GM21360 (cell line): ENCODE data around the gene IL1RAPL1.

Experiments
- ATAC-seq: cut with Tn5 transposase; IDR thresholded peaks from one replicate; pipeline ENCODE4 v1.9.1; 2021; ENCODE audit warnings: mild to moderate bottlenecking, moderate library complexity; ENCODE audit not compliant: unreplicated experiment

The IL1RAPL1 gene

DNA sequence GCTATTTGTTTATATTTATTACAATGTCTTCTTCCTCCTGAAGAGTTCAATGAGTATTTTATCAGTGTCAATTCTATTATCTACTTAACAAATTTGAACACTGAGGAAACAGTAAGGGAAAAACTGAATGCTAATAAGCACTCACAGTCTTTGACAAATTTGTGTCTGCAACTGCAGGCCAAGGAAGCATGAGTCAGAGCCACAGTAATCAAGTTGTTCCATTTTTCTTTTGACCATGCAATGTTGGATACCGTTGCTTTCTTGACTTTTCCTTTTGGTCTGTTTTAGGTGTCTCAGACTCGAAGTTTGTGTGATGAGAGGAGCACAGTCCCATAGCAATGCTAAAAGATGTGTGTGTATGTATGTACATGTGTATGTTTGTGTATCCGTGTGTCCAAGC, 359.6 kb downstream of the IL1RAPL1 start:
- ATAC-seq = no peak

DNA sequence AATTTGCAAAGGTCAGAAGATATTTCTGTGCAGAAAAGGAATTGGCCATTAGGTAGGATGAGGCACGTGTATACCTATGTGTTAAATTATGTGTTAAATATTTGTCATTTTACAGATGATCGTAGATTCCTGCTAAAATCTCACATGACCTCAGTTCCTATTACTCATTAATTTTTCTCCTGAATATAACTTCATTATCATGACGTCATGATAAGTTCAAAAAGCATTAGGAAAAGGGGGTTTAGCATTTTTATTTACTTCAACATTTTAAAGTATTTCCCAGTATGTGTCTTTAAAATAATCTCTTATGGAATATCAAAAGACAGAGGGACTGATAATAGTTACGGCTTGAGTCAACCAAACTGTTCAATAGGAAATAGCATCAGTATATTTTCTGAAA, 372.8 kb downstream of the IL1RAPL1 start:
- ATAC-seq = no peak

DNA sequence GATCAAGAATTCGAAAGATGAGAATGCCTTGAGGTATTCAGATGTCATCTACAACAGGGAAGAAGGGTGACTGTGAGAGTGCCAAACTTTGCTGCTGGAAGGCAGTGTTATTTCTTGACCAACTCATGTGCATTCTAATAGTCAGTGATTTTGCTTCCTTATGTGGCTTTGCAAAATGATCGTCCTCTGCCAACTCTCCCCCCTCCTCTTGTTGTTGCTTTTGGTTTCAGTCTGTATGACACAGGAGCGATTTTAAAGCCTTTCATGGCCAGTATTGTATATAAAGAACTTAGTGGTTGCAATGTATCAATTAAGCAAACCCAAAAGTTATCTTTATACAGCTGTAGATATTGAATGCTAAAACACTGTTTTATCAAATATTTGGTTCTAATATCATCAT, 379.1 kb downstream of the IL1RAPL1 start:
- no peak for ATAC-seq

DNA sequence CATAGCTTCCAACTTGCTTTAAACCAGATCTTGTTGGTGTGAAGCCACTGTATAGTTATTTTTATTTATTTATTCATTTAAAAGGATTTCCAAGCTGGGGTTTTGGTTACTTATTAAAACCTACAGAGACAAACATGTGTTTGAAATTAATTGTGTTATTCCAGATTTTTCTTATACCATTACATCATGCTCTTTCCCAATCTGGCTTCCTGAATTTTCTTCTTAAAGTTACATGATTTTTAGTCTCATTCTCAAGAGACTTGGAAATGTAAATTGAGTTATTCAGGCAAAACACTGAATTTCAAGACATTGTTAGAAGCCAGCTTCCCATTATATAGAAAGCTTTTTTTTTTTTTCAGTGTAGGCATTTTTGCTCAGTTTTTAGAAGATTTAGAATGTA, 381.9 kb downstream of the IL1RAPL1 start:
- no peak for ATAC-seq

DNA sequence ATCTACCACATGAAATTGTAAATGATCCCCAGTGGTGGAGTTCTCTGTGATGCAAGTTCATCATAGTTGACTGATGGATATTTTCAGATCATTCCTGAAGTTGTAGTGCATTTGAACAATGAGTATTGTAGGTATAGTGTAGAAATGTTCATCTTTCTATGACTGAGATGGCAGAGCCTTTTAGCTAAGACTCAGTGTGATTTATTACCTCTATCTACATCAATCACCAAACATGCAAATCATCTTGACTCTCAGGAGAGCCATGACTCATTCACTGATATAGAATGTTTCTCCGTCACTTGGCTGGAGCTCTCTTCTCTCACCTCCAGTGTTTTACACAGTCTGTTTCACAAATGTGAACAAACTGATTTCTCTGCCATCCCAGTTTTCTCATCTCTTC, 392.6 kb downstream of the IL1RAPL1 start:
- ATAC-seq = no peak

DNA sequence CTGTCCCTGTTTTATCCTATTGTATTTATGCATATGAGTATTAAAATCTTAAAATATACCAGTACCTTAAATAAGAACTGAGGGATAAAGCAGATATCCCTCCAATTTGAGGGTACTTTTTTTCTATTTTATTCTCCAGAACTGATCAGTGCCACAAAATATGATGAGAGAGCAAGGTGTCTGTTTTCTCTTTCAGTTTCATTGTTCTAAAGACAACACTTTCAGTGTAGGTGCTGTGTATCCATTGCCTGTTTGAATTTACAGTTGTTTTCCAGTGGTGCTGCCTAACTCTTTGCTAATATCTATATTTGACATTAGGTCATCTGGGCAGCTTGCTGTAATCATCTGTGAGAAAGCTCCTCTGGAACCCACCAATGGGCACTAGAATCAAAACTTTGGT, 394.7 kb downstream of the IL1RAPL1 start:
- no peak for ATAC-seq

DNA sequence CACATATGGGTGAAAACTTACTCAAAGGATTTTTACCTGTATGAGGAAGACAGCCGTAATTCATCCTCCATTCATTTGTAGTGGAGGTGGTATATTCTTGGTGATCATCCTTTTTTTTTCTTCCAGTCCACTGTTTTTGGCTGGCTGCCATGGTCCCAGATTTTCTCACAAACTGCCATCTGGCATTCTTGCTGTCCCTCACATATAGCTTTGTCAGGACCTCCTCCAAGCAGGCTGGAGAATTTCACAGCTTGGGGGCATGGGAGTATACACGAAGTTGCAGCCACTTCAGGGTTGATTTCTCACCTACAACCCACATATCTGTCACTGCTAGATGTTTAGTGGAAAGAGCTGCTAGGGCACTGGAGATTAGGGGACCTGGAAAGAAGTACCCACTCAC, 401.0 kb downstream of the IL1RAPL1 start:
- ATAC-seq = no peak

DNA sequence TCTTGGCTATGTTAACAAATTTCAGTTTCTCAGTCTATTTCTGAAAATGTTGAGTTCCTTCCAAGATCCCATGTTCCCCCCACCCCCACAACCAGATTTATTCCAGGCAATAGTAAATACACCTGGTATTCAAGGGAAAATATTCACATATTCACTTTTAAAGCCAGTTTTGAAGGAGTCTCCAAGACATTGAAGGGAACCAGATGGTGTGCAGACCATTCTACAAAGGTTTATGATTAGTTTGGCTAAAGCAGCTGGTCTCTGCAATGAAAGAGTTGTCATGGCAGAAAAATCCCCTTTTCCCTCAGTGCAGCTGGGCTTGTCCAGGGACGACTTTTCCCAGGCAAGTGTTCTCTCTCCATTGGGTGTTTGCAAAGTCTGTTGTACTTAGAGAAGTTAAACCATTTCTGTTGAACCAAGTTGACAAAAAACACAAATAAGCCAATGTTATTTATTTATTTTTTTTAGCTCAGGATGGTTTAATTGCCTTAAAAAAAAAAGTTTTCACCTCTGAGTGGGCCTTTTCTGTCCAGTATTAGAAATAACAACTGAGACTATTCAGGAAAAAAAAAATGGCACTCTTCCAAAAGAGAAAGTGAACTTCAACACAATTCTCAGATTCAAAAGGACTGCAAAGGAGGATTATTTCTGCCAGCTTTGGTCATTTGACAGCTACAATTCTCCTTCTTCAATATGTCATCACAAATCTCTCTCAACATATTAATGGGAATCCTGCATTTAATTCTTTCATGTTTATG, 410.6 kb downstream of the IL1RAPL1 start:
- no peak for ATAC-seq

DNA sequence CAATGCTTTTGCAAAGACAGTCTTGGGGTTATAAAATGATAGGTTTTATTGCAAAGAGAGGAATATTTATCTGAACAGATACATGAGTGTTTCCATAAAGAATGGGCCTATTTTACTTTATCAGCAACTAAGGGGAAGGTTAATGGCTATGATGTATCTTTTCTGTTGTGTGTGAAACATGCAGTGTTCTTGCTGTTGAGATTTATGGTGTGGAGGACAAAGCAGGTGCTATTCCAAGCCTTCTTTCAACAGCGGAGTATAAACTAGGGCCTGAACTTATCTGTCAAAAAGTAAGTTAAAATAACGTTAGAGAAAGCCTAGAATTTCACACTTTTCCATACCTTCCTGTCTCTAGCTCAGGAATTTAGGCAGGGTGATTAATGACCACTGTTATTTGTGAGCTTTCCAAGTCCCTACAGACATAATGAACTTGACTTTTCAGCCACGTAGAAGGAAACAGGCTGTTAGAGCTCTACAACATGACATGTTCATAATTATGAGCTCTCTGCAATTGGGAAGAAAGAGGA, 411.4 kb downstream of the IL1RAPL1 start:
- ATAC-seq = no peak

DNA sequence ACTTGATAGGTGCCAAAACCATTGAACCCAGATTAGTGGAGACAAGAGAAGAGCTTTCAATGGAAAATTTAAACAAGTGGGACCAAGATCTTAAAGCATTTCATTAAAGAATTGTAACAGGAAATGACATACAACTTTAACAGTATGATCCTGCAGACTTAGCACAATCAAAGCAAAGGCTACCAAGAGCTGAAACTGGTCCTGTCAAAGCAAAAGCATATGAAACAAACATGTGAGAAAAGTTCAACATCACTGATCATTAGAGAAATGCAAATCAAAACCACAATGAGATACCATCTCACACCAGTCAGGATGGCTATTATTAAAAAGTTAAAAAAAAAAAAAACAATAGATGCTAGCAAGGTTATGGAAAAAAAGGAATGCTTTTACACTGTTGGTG, 425.6 kb downstream of the IL1RAPL1 start:
- no peak for ATAC-seq

DNA sequence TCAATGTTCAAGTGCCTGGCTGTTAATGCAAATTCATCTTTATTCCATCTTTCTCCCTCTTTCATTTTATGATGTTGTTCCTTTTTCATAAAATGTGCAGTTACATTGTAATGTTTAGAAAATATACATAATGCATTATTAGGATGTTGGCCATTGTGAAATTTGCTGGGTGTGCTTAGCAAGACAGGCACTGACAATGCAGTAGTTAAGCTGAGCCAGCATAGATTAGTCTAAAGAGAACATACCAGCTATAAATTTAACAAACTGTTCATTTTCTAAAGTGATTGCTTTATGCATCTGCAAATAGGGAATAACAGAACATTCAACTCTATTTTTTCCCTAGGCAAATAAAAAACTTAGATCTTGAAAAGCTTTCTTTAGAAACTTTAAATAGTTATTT, 436.0 kb downstream of the IL1RAPL1 start:
- no peak for ATAC-seq

DNA sequence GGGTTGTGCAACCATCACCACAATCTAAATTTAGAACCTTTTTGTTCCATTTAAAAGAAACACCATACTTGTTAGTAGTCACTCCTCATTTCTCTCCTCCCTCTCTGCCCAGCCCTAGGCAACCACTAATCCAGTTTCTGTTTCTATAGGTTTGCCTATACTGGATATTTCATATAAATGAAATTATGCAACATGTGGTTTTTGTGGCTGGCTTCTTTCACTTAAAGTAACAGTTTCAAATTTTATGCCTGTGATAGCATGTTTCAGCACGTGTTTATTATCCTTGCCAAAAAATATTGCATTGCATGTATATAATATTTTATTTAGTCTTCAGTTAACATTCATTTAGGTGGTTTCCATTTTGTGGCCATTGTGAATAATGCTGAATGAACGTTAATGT, 437.6 kb downstream of the IL1RAPL1 start:
- no peak for ATAC-seq

DNA sequence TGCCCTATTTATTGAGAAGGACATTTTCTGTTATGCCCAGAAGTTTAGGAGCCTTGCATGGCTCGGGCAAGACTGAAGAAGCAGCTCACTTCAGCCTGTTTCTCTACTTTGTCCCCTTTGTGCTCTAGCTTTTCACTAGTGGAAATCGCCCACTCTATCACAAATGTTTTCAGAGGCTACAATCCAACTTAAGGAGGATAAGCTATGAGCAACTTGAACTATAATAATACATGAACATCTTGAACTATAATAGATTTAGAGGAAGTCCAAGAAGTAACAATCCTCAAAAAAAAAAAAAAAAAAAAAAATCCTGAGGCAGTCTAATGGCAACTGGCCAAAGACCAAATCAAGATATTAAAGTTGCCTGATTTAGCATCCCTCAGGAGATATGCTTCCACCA, 452.3 kb downstream of the IL1RAPL1 start:
- ATAC-seq = no peak

DNA sequence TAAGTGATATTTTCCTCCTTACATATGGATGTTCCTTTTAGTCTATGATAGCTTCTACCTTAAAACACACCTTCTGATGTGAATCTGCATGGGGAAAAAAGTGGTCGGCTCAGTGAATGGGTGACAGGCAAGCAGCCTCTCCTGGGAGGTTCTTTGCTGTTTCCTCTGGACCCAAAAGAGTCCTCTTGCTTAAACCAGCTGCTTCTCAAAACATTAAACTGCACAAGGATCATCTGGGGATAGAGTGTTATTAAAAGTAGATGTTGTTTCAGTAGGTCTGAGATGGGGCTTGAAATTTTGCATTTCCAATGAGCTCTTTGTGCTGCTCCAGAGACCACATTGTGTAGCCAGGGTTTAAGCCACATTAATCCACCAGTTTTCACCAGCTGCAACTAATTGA, 452.9 kb downstream of the IL1RAPL1 start:
- ATAC-seq = no peak

DNA sequence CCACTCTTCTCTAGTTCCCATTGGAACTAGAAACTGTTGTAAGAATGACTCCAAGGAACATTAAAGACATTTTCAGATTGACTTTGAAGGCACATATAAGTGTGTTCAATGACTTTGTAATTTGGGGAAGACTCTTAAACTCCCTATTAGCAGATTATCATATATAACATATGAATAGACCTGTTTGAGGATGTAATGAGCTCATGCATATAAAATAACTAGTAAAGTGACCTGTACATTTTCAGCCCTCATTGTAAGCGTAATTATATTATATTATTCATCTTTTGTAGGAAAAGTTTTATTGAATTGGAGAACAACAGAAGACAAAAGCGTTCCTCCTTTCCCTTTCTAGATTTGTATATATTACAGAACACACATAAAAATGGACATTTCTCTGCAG, 455.1 kb downstream of the IL1RAPL1 start:
- no peak for ATAC-seq

DNA sequence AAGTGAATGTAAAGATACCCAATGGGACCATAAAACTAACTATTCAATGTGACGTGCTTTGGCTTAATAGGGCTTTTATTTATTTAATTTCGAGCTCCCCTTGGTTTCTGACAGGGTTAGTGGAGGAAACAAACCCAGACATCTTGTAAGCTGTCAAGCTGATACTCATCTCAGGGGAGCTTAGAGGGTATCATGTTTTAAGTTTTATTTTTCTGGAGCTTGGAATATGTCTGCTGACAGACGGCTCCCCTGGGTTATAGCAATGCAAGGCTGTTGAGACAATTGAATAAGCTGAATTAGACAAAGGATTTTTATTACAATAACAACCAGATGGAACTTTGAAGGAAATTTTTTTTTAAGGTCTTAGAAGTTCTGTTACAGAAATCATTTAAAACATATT, 456.5 kb downstream of the IL1RAPL1 start:
- no peak for ATAC-seq

DNA sequence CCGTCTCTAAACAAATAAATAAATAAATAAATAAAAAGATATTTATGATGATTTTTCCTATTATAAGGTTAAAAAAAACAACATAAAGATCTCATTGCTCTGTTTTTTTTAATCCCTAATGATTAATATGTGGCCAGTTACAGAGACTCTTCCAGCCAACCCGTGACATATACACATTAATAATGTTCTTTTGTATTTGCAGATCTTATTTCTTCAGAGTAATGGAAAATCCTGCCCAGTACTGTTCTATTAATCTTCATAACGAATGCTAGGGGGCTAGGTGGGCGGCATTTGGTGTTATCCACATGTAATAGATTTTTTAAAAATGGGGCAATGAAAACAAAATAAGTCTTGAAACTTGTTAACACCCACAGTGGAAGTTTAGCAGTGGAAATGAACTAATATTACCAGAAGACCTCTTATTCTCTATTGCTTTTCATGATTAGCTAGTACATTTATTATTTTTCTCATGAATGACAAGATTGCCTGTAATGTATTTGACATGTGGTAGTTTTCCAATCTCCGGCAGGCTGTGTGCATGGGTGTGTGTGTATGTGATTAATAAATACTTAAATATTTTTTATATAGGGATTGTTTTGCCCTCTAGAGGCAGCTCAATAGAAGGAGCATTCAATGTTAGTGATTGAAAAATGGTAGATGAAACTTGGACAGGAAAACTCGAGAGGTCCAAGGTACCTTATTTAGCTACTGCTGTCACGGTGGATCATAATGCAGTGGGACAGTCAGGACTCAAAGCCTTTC, 457.4 kb downstream of the IL1RAPL1 start:
- no peak for ATAC-seq

DNA sequence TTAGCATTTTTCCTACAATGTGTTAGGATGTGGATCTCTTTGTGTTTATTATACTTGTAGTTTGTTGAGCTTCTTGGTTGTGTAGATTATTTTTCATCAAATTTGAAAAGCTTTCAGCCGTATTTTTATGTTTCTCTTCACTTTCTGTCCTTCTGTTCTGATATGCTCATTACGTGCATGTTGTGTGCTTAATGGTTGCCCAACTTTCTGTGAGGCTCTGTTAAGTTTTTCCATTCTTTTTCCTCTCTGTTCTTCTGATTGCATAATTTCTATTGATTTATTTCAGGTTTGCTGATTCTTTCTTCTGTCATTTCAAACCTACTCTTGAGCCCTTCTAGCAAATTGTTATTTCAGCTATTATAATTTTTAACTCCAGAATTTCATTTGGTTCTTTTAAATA, 478.2 kb downstream of the IL1RAPL1 start:
- no peak for ATAC-seq

DNA sequence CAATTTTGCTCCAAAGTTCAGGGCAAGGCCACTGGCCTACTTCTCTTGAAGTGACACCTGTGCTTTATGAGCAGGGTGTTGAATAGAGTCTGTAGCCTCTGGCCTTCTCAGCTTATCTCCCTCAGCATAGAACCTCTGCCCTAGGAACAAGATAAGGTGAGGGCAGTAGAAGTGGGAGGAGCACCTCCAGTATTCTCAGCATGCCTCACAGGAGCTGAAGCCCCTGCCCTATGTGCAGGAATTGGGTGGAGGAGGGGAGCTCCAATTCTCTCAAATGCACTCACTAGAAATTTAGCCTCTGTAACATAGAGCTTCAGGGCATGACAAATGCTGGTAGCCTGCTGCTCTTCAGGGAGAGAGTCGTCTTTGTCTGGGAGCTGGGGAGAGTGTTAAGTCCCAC, 479.3 kb downstream of the IL1RAPL1 start:
- ATAC-seq = no peak

DNA sequence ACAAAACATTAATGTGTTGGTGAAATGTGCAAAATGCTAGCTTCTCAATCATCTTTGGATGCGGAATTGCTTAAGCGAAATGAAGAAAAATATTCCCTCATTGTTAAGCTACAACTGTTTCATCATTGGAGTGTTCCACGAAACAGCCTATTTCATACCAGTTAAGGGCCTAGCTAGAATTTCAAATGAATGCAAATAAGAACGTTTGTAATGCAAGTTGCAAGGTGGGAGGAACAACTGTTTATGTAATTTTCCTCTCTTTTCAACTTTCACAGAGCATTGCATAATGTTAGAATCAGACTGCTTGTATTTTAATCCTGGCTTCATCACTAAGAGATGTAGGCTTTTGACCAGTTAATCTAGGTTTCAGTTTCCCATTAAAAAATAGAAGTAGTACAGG, 480.1 kb downstream of the IL1RAPL1 start:
- no peak for ATAC-seq

DNA sequence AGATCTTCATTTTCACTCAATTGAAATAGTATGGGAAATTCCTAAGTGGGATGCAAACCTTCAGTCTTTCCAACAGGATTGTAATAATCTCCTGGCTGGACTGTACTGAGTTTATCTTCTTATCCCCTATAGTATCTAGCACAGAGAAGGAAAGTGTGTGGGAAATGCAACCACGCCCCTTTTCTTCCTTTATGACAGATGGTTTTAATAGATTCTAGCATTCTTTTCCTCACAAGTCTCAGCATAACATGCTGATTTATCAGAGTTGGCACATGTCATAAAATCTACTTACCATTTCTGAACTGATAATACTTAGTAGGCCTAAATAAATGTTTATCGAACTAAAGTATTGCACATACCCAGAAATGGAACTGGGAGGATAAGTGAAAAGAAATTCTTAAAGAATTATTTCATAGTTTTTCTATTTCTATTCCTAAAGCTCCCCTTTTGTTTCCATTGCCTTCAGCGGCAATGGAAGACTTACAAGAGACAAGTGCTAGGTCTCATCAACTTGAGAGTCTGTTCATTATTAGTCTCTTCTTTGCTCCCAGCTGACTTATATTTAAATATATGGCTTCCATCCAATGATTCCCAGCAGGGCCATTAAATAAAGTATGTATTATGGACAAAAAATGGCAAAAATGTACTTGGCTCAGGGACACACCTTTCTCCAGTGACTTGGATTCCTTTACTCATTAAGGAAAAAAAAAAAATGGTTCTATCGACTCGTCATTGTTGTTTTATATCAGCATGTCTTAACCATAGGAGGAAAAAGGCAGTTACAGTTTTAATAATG, 484.5 kb downstream of the IL1RAPL1 start:
- ATAC-seq = no peak

DNA sequence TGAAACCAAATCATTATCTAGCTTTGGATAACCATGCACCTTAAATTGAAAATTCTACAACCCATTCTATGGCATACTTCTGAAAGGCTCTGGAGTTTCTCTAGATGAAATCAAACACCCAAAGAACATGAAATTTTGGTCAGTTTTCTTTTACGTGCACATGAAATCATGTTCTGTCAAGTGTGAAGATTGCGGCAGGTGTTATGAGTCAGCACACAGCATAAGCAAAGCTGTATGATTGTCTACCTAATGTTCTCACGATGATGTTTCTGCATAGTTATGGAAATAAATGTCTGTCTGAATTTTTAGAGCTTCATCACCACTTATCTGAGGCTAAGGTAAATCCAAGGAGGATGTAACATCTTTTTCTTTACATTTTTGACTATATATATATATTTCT, 495.3 kb downstream of the IL1RAPL1 start:
- no peak for ATAC-seq
